A673 (cell line): ENCODE data around the gene CR1.
"Not testable (repeated sequence)": the region's sequence is repeated elsewhere in the genome, so short reads cannot be mapped to it uniquely, and the experiment has no call there.

Experiments
- EZH2 ChIP-seq: fragments of 200-600 bp; sonication (generic); IDR thresholded peaks from 2 replicates; pipeline ENCODE4 v1.6.1; 2017; ENCODE audit warnings: borderline replicate concordance, low read depth, mild to moderate bottlenecking, mixed read lengths, antibody characterized with exemption, low read length; ENCODE audit not compliant: poor library complexity, severe bottlenecking
- TF ChIP-seq, protein P1 (sequence below): fragments of 300-800, 200-600 bp; sonication (generic); conservative IDR thresholded peaks from 2 replicates; pipeline ENCODE4 v1.5.1; 2017; ENCODE audit warnings: low read depth, mild to moderate bottlenecking, antibody characterized with exemption, low read length, moderate library complexity, mixed read lengths

DNA sequence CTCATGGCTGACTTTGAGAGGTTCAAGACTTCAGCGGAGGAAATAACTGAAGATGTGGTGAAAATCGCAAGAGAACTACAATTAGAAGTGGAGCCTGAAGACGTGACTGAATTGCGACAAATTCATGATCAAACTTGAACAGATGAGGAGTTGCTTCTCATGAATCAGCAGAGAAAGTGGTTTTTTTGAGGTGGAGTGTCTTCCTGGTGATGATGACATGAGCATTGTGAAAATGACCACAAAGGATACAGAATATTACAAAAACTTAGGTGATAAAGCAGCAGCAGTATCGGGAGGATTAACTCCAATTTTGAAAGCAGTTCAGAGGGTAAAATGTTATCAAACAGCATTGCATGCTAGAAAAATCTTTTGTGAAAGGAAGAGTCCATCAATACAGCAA lies 58.9 kb downstream of the CR1 start:
- TF ChIP-seq, protein P1, sequence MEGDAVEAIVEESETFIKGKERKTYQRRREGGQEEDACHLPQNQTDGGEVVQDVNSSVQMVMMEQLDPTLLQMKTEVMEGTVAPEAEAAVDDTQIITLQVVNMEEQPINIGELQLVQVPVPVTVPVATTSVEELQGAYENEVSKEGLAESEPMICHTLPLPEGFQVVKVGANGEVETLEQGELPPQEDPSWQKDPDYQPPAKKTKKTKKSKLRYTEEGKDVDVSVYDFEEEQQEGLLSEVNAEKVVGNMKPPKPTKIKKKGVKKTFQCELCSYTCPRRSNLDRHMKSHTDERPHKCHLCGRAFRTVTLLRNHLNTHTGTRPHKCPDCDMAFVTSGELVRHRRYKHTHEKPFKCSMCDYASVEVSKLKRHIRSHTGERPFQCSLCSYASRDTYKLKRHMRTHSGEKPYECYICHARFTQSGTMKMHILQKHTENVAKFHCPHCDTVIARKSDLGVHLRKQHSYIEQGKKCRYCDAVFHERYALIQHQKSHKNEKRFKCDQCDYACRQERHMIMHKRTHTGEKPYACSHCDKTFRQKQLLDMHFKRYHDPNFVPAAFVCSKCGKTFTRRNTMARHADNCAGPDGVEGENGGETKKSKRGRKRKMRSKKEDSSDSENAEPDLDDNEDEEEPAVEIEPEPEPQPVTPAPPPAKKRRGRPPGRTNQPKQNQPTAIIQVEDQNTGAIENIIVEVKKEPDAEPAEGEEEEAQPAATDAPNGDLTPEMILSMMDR: not testable (repeated sequence)
- not testable (repeated sequence) for TF ChIP-seq EZH2
